Esophagus squamous epithelium (tissue), 5 donors: ENCODE results near the gene CECR2. TPM values are rescaled to one million over a fixed set of nuclear protein-coding genes. Genes with fewer than 3 reads are reported as not detected.

ENCODE experiments used
- DNase-seq: peaks from one replicate; lab custom pipeline; 2025; lab: John Stamatoyannopoulos, UW
- H3K27ac ChIP-seq, 4 donors: fragments of 200-600 bp; sonication (generic); one replicate each; pipeline ENCODE4 v1.5.1; 2016 to 2019; ENCODE audit warnings: mild to moderate bottlenecking in 1 of 4
- H3K27me3 ChIP-seq, 4 donors: fragments of 200-600 bp; sonication (generic); 1 replicate in 3 of 4; 2 replicates in 1 of 4; pipeline versions ENCODE4 v1.5.1 to v1.6.0; 2017 to 2021; ENCODE audit warnings: antibody characterized with exemption in 1 of 4
- H3K36me3 ChIP-seq, 3 donors: fragments of 200-600 bp; sonication (generic); one replicate each; pipeline ENCODE4 v1.5.1; 2016 to 2019
- H3K4me1 ChIP-seq, 3 donors: fragments of 200-600 bp; sonication (generic); one replicate each; pipeline ENCODE4 v1.5.1; 2017 to 2019
- H3K4me3 ChIP-seq, 4 donors: fragments of 200-600 bp; sonication (generic); 1 replicate in 3 of 4; 2 replicates in 1 of 4; pipeline ENCODE4 v1.5.1; 2016 to 2019; ENCODE audit warnings: mild to moderate bottlenecking in 2 of 4, moderate library complexity in 1 of 4
- H3K9me3 ChIP-seq, 3 donors: fragments of 200-600 bp; sonication (generic); one replicate each; pipeline ENCODE4 v1.5.1; 2016 to 2019
- POLR2A ChIP-seq, 4 donors: fragments of 450-650 bp; IDR thresholded peaks; one replicate each; pipeline ENCODE4 v1.6.1; 2017; ENCODE audit warnings: antibody characterized with exemption in 4 of 4, mild to moderate bottlenecking in 4 of 4, moderate library complexity in 3 of 4
- WGBS, 2 donors: methylation state at CpG; one replicate each; pipeline ENCODE4 v1.1.5; 2018; 5-methylcytosine and 5-hydroxymethylcytosine counted together
- intact Hi-C: fragments of 100-400 bp; cut with DNase I; formaldehyde crosslinking; loops from one replicate; pipeline ENCODE4 v1.15.0; 2022
- total RNA-seq, 4 donors: library from RNA; depleted of rRNA; stranded (reverse); fragments of >200 nt; gene quantifications; one replicate each; pipeline ENCODE4 v1.1.0, GENCODE V29; 2016
- TF ChIP-seq, protein P1 (sequence below), 6 experiments: fragments of 450-650 bp in 4 of 6; fragments of 200-600 bp in 2 of 6; sonication (generic) in 2 of 6; IDR thresholded peaks; one replicate each; pipeline ENCODE4 v1.5.1; 2016 to 2019; ENCODE audit warnings: antibody characterized with exemption in 6 of 6, mild to moderate bottlenecking in 4 of 6, moderate library complexity in 4 of 6
- donor health status: DM: yes; HTN: yes; CAD: no.

CECR2 gene
- total RNA-seq, 4 donors from 2014 or later = 0.13 to 0.57 (median 0.26) TPM

DNA sequence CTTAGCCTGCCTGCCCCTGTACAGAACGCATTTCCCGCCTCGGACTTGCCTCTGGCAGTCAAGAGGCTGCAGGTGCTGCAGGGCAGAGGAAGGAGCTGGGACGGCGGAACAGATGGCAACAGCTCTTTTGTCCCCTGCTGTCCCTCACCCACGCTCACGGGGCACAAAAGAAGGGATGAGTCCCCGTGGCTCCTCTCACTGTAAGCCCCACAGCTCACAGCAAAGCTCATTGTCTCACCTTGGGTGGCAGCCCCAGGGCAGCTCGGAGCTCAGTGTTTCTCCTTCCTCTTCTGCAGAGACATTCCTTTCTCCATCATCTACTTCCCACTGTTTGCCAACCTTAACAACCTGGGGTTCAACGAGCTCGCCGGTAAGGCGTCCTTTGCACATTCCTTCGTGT, 218.4 kb downstream of the CECR2 start:
- 81 to 89% methylated on average over 12 to 14 of the region's 14 CpGs for WGBS, 2 donors
- no peak overlapping the region for H3K27ac ChIP-seq
- intact Hi-C loops = no loop called here
- H3K4me3 ChIP-seq = no peak overlapping the region
- H3K27me3 ChIP-seq = peaks cover 0 to under 1% (median 0%) of the 10 kb centered on the region in 4 donors
- no peak for DNase-seq
- no peaks in the 10 kb centered on the region for H3K9me3 ChIP-seq
- no peaks in the 10 kb centered on the region for H3K4me1 ChIP-seq
- peaks cover 9 to 32% (median 18%) of the 10 kb centered on the region in 3 donors for H3K36me3 ChIP-seq
- no peak for TF ChIP-seq POLR2A (IDR thresholded peaks at IDR 0.05)
- TF ChIP-seq, protein P1, sequence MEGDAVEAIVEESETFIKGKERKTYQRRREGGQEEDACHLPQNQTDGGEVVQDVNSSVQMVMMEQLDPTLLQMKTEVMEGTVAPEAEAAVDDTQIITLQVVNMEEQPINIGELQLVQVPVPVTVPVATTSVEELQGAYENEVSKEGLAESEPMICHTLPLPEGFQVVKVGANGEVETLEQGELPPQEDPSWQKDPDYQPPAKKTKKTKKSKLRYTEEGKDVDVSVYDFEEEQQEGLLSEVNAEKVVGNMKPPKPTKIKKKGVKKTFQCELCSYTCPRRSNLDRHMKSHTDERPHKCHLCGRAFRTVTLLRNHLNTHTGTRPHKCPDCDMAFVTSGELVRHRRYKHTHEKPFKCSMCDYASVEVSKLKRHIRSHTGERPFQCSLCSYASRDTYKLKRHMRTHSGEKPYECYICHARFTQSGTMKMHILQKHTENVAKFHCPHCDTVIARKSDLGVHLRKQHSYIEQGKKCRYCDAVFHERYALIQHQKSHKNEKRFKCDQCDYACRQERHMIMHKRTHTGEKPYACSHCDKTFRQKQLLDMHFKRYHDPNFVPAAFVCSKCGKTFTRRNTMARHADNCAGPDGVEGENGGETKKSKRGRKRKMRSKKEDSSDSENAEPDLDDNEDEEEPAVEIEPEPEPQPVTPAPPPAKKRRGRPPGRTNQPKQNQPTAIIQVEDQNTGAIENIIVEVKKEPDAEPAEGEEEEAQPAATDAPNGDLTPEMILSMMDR (IDR thresholded peaks at IDR 0.05) = no peak

DNA sequence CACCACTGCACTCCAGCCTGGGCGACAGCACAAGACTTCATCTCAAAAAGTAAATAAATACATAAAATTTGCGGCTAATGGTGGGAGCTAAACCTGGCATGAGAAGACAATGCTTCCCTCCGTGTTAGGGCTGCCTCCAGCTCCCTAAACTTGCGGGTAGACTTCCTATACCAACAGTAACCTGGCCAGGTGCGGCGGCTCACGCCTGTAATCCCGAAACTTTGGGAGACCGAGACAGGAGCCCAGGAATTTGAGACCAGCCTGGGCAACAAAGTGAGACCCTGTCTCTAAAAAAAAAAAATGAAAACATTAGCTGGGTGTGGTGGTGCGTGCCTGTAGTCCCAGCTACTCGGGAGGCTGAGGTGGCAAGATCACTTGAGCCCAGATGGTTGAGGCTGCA, 219.3 kb downstream of the CECR2 start:
- no peaks in the 10 kb centered on the region for H3K27me3 ChIP-seq
- 90 to 96% methylated on average over 8 to 11 of the region's 11 CpGs for WGBS, 2 donors

DNA sequence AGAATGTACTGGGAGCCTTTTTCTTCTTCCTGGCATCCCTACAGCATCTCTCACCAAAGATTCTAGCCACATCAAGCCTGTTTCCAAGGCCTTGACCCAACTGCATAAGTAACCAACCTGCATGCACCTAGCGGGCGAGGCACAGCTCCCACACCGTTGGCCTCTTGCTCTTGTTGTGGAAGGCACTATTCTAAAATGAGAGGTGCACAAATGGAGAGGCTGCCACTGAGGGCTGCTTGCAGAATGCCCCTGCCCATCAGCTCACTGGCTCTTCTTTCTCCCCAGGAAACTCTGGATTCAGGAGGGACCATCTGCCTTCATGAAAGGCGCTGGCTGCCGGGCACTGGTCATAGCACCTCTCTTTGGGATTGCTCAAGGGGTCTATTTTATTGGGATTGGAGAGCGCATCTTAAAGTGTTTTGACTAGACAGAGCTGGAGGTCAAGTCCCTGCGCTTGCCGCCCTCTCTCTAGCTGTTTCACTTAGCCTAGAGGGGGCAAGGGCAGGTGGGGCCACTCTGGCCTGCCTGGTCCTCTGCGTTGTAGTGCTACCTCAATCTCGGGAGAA, 220.6 kb downstream of the CECR2 start:
- no peaks in the 10 kb centered on the region for H3K9me3 ChIP-seq
- DNase-seq = no peak
- H3K27ac ChIP-seq = no peak overlapping the region
- H3K36me3 ChIP-seq = peaks cover 9 to 55% (median 33%) of the 10 kb centered on the region in 3 donors
- H3K4me1 ChIP-seq = peaks cover 0 to under 1% (median 0%) of the 10 kb centered on the region in 3 donors
- no peaks in the 10 kb centered on the region for H3K27me3 ChIP-seq
- no peak overlapping the region for H3K4me3 ChIP-seq
- no peak for TF ChIP-seq POLR2A (IDR thresholded peaks at IDR 0.05)
- TF ChIP-seq, protein P1 (IDR thresholded peaks at IDR 0.05) = no peak
- intact Hi-C loops = no loop called here
- 85 to 87% methylated on average over 7 to 8 of the region's 10 CpGs for WGBS, 2 donors

More for the DNA sequence above, 219.3 kb downstream of the CECR2 start:
- no peaks in the 10 kb centered on the region for H3K4me1 ChIP-seq
- H3K4me3 ChIP-seq = no peak overlapping the region
- no peak overlapping the region for H3K27ac ChIP-seq
- H3K36me3 ChIP-seq = peaks cover 9 to 42% (median 27%) of the 10 kb centered on the region in 3 donors
- no peaks in the 10 kb centered on the region for H3K9me3 ChIP-seq
- intact Hi-C loops = no loop called here
- no peak for TF ChIP-seq POLR2A (IDR thresholded peaks at IDR 0.05)
- TF ChIP-seq, protein P1 (IDR thresholded peaks at IDR 0.05) = no peak
- no peak for DNase-seq

DNA sequence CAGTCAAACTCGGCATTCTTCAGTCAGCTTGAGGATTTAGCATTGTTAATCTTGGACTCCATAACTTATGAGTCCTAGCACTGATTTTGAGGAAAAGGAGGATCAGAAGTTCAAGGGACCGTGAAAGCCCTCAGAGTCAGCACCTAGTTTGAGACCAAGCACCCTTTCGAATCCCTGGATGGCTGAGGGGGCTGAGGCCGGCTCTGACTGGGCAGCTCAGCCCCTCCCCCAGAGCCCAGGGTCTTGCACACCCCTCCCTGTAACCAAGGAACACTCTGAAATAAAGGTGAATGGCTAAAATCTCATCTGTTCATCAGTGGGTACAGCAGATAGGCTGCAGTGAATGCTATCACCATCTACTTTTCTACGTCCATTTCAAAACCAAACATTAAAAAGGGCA, 221.3 kb downstream of the CECR2 start:
- Histone ChIP-seq H3K27ac (no peak overlapping the region), H3K27me3 (no peaks in the 10 kb centered on the region), H3K4me3 (no peak overlapping the region), H3K36me3 (peaks cover 10 to 62% (median 33%) of the 10 kb centered on the region in 3 donors), H3K9me3 (no peaks in the 10 kb centered on the region), H3K4me1 (peaks cover 0 to 7% (median 0%) of the 10 kb centered on the region in 3 donors)
- DNase-seq = no peak
- intact Hi-C loops = no loop called here
- WGBS, 2 donors = 74 to 84% methylated on average over 3 to 4 of the region's 5 CpGs
- TF ChIP-seq, protein P1 (IDR thresholded peaks at IDR 0.05) = no peak
- no peak for TF ChIP-seq POLR2A (IDR thresholded peaks at IDR 0.05)

DNA sequence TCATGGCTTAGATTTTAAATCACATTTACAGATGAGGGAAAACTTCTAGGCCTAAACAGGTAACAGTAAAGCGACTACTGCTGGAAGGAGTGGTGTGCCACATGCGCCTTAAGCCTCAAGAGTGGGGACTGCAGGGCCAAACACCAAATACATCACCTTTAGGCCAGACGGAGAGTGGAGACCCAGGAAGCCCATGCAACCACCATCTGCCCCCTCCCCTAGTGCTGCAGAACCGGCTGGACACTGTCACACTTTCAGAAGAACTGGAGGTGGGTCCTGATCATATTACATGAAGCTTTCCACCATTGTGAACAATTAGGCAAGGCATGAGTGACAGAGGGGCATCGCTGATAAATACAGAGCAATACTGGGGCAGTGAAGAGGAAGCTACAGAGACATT, 222.9 kb downstream of the CECR2 start:
- DNase-seq = no peak
- Histone ChIP-seq H3K36me3 (peaks cover 18 to 78% (median 38%) of the 10 kb centered on the region in 3 donors), H3K9me3 (no peaks in the 10 kb centered on the region), H3K4me3 (no peak overlapping the region), H3K4me1 (peaks cover 0 to 8% (median 0%) of the 10 kb centered on the region in 3 donors), H3K27ac (no peak overlapping the region), H3K27me3 (no peaks in the 10 kb centered on the region)
- no peak for TF ChIP-seq POLR2A (IDR thresholded peaks at IDR 0.05)
- intact Hi-C loops = no loop called here
- WGBS, 2 donors = 84 to 87% methylated on average over 4 to 5 of the region's 5 CpGs
